Measurements from ENCODE around the gene CFLAR.

The CFLAR gene

DNA sequence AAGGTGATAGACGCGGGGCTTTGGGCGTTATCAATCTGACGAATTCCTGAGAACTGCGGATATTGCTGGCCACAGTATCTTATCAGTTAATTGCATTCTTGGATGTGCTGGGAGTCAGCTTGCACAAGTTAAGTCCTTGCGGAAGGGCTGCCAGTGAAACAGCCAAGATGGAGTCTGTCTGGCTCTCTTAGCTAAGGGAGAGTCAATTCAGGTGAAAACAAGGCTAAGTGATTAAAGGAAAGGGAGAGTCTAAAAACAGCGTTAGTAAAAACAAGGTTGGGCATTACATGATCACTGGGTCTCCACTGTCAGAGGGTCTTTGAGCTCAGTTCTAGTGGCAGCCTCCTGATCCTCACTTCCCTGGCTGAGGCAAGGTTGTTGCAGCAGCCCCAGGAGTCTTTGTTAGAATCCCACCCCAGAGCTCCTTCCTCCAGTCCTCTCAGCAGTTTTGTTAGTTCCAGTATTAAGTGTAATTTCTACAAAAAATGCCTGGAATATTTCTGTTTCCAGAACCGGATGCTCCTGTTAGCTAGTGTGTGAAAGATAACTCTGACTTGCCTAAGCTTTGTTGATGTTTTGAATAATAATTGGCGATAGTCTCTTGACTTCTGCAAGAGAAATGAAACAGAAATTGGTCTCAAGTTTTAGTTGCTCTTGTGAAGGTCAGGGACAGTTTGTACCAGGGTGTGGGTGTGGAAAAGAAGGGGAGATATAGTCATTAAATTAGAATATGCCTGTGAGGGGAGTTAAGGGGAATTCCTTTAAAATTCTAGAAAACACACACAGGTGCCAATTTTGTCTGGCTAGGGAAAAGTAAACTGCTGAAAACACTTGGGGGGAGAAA lies 10.6 kb downstream of the CFLAR start:
- H3K4me3 ChIP-seq (ENCODE audit: low read depth, low read length) = no peak overlapping the region
- DNase-seq = no peak
- no peaks in the 10 kb centered on the region for H3K27me3 ChIP-seq (ENCODE audit: insufficient read depth, low read depth, severe bottlenecking)
- H3K9me3 ChIP-seq (ENCODE audit: severe bottlenecking) = no peaks in the 10 kb centered on the region
- TF ChIP-seq, protein P1, sequence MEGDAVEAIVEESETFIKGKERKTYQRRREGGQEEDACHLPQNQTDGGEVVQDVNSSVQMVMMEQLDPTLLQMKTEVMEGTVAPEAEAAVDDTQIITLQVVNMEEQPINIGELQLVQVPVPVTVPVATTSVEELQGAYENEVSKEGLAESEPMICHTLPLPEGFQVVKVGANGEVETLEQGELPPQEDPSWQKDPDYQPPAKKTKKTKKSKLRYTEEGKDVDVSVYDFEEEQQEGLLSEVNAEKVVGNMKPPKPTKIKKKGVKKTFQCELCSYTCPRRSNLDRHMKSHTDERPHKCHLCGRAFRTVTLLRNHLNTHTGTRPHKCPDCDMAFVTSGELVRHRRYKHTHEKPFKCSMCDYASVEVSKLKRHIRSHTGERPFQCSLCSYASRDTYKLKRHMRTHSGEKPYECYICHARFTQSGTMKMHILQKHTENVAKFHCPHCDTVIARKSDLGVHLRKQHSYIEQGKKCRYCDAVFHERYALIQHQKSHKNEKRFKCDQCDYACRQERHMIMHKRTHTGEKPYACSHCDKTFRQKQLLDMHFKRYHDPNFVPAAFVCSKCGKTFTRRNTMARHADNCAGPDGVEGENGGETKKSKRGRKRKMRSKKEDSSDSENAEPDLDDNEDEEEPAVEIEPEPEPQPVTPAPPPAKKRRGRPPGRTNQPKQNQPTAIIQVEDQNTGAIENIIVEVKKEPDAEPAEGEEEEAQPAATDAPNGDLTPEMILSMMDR (IDR thresholded peaks at IDR 0.05; ENCODE audit: low read depth, low read length) = no peak
- no peaks in the 10 kb centered on the region for H3K36me3 ChIP-seq
- H3K27ac ChIP-seq = no peak overlapping the region

DNA sequence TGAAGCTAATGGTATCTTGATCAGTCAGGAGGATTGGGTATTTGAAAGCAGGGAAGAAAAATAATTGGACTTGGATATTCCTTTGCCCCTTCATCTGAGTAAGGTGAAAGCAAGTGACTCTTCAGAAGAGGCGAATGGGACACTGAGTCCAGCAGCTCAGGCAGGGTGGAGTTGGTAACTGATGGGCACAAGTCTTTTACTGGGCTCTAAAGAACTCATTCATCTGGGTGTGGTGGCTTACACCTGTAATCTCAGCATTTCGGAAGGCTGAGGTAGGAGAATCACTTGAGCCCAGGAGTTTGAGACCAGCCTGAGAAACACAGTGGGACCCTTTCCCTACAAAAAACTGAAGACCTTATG lies 11.2 kb downstream of the CFLAR start:
- no peaks in the 10 kb centered on the region for H3K27me3 ChIP-seq (ENCODE audit: insufficient read depth, low read depth, severe bottlenecking)
- no peak overlapping the region for H3K27ac ChIP-seq
- TF ChIP-seq, protein P1 (IDR thresholded peaks at IDR 0.05; ENCODE audit: low read depth, low read length) = no peak
- no peaks in the 10 kb centered on the region for H3K36me3 ChIP-seq
- H3K9me3 ChIP-seq (ENCODE audit: severe bottlenecking) = no peaks in the 10 kb centered on the region
- DNase-seq = no peak
- H3K4me3 ChIP-seq (ENCODE audit: low read depth, low read length) = no peak overlapping the region

DNA sequence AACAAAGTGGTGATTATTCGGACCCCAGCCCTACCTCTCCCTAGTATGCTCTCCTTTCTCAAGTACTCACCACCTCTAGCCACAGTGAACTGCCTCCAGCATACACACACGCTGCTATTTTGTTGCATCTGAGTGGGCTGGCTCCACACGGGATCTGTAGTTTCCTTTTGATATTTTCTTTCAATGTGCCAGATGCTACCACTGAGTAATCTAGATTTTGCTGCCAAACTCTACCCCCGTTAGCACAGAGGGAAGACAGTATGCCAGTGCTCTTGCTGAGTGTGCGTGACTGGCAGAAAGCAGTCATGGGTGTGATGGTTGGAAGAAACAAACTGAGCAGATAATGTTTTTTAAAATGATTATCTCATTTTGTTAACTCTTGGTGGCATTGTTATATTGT lies 11.6 kb downstream of the CFLAR start:
- no peaks in the 10 kb centered on the region for H3K9me3 ChIP-seq (ENCODE audit: severe bottlenecking)
- TF ChIP-seq, protein P1 (IDR thresholded peaks at IDR 0.05; ENCODE audit: low read depth, low read length) = no peak
- H3K4me3 ChIP-seq (ENCODE audit: low read depth, low read length) = no peak overlapping the region
- H3K27me3 ChIP-seq (ENCODE audit: insufficient read depth, low read depth, severe bottlenecking) = no peaks in the 10 kb centered on the region
- no peak overlapping the region for H3K27ac ChIP-seq
- no peaks in the 10 kb centered on the region for H3K36me3 ChIP-seq
- no peak for DNase-seq

DNA sequence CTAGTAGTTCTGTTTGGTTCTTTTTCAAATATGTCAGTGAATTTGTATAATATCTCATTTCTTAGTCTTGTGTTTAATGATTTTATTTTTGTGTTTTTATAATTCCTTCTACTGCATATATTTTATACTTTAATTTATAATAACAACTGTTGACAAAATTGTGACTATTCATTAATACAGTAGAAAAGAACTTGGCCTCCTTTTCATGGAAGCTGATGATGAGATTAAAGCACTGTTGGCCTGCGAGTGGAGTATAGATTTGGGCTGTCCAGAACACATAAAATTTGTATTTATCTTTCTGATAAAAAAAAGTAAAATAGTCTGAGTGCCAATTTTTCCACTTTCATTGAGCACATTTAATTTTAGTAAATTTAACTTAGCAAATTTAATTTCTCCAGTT lies 12.1 kb downstream of the CFLAR start:
- no peak for DNase-seq
- TF ChIP-seq, protein P1 (IDR thresholded peaks at IDR 0.05; ENCODE audit: low read depth, low read length) = no peak
- no peaks in the 10 kb centered on the region for H3K9me3 ChIP-seq (ENCODE audit: severe bottlenecking)
- H3K4me3 ChIP-seq (ENCODE audit: low read depth, low read length) = no peak overlapping the region
- no peak overlapping the region for H3K27ac ChIP-seq
- no peaks in the 10 kb centered on the region for H3K27me3 ChIP-seq (ENCODE audit: insufficient read depth, low read depth, severe bottlenecking)
- H3K36me3 ChIP-seq = no peaks in the 10 kb centered on the region

DNA sequence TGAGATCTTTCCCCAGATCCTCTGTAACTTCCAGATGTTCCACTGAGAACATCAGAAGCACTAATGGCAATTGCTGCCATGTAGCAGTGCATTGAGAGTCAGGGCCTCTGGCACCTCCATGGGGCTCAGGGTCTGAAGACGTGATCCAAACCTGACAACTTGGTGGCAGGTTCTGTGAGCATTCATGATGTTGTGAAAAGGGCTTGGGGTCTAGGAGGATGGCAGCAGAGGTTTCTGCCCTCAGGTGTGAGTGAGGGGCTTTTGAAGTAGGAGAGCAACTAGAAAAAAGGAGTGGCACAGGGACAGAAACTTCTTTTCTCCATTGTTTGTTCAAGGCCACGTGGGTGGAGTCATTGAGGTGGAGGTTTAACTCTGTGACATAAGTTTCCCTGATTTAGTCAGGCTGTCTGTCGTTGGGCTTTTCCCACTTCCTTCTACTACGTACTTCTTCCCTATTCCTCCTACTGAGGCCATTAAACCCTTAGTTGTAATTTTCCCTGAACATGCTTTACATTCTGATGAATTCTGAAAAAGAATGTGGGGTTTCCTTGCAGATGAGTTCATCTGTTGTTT lies 13.1 kb downstream of the CFLAR start:
- H3K4me3 ChIP-seq (ENCODE audit: low read depth, low read length) = no peak overlapping the region
- DNase-seq = no peak
- no peak overlapping the region for H3K27ac ChIP-seq

More for the DNA sequence above, 13.1 kb downstream of the CFLAR start:
- Histone ChIP-seq H3K9me3 (ENCODE audit: severe bottlenecking) (no peaks in the 10 kb centered on the region), H3K36me3 (no peaks in the 10 kb centered on the region), H3K27me3 (ENCODE audit: insufficient read depth, low read depth, severe bottlenecking) (no peaks in the 10 kb centered on the region)
- TF ChIP-seq, protein P1 (IDR thresholded peaks at IDR 0.05; ENCODE audit: low read depth, low read length) = no peak

Data from WERI-Rb-1 (cell line).